Lower lobe of right lung (tissue), 2 donors: Measurements from ENCODE around the gene TMED9. TPM values are rescaled to one million over a fixed set of nuclear protein-coding genes. Genes with fewer than 3 reads are reported as not detected.
"Not testable (repeated sequence)": the region's sequence is repeated elsewhere in the genome, so short reads cannot be mapped to it uniquely, and the experiment has no call there.

Experiments used
- ATAC-seq, 2 donors: fragments of 200-7000 bp; cut with Tn5 transposase; one replicate each; pipeline ENCODE4 v1.9.1; 2020 to 2022; ENCODE audit warnings: mild to moderate bottlenecking in 2 of 2, moderate library complexity in 2 of 2
- DNase-seq: peaks from one replicate; pipeline ENCODE4 v3.0.0-alpha.2; 2020
- H3K27ac ChIP-seq: fragments of 200-600 bp; one replicate; pipeline ENCODE4 v1.8.0; 2022
- H3K27me3 ChIP-seq: fragments of 200-600 bp; one replicate; pipeline ENCODE4 v1.8.0; 2022; ENCODE audit warnings: low read depth
- H3K36me3 ChIP-seq: fragments of 200-600 bp; one replicate; pipeline ENCODE4 v1.8.0; 2022; ENCODE audit warnings: mild to moderate bottlenecking
- H3K4me1 ChIP-seq: fragments of 200-600 bp; one replicate; pipeline ENCODE4 v1.8.0; 2022
- H3K4me3 ChIP-seq: fragments of 200-600 bp; one replicate; pipeline ENCODE4 v1.8.0; 2022; ENCODE audit warnings: mild to moderate bottlenecking
- H3K9me3 ChIP-seq: fragments of 200-600 bp; one replicate; pipeline ENCODE4 v1.8.0; 2022
- intact Hi-C: fragments of 100-400 bp; cut with DNase I; formaldehyde crosslinking; loops from one replicate; pipeline ENCODE4 v1.11.0; 2022
- total RNA-seq: library from RNA; stranded (reverse); fragmentation: NEBNext Ultra II Directional; extraction: Animal tissue kit (Norgen Biotek cat#: 25700); gene quantifications from one replicate; pipeline ENCODE4 v1.2.1, GENCODE V29; 2021
- TF ChIP-seq, protein P1 (sequence below): fragments of 200-600 bp; IDR thresholded peaks from one replicate; pipeline ENCODE4 v1.8.0; 2022; ENCODE audit warnings: antibody characterized with exemption, mild to moderate bottlenecking
- donor health status: DM: no; HTN: yes; CAD: no; lungs with severe emphysema.

Gene TMED9
- total RNA-seq, 1 donor from 2014 or later = 132 TPM

DNA sequence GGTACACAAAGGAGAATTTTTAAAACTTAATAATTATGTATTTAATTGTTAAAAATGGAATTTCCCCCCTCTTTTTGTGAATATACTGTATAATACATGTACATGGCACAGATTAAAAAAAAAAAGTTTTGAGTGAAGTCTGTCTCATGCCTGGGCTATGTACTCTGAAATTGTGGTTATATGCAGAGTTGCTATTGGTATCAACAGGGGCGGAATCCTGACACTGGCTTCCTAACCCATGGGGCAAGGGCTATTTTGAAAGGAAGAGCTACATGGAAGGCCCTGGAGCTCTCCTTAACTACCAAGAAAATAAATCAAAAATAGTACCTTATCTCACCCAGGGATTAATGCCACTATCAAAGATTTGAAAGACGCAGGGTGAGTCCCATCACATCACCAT, 36.8 kb upstream of the TMED9 start:
- H3K36me3 ChIP-seq = peaks cover 14% of the 10 kb centered on the region
- TF ChIP-seq, protein P1, sequence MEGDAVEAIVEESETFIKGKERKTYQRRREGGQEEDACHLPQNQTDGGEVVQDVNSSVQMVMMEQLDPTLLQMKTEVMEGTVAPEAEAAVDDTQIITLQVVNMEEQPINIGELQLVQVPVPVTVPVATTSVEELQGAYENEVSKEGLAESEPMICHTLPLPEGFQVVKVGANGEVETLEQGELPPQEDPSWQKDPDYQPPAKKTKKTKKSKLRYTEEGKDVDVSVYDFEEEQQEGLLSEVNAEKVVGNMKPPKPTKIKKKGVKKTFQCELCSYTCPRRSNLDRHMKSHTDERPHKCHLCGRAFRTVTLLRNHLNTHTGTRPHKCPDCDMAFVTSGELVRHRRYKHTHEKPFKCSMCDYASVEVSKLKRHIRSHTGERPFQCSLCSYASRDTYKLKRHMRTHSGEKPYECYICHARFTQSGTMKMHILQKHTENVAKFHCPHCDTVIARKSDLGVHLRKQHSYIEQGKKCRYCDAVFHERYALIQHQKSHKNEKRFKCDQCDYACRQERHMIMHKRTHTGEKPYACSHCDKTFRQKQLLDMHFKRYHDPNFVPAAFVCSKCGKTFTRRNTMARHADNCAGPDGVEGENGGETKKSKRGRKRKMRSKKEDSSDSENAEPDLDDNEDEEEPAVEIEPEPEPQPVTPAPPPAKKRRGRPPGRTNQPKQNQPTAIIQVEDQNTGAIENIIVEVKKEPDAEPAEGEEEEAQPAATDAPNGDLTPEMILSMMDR = no peak
- H3K4me3 ChIP-seq = peak overlapping the region; percentile 96
- no peaks in the 10 kb centered on the region for H3K27me3 ChIP-seq
- H3K27ac ChIP-seq = no peak overlapping the region
- DNase-seq = no peak
- no peak for ATAC-seq
- H3K9me3 ChIP-seq = no peaks in the 10 kb centered on the region
- peaks cover 27% of the 10 kb centered on the region for H3K4me1 ChIP-seq
- intact Hi-C loops = no loop called here

DNA sequence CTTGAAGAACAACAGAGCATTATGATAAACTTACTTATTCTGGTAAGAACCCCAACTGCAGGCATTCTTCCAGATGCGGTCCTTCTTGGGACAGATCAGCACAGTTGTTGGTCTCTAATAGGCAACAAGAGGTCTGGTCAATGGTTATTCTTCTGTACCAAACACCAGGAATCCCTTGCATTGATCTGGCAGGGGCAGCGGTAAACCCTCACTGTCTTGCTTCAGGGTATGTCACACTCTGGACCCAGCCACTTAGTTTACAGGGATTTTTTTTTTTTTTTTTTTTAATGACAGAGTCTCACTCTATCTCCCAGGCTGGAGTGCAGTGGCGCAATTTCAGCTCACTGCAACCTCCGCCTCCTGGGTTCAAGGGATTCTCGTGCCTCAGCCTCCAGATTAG, 36.3 kb upstream of the TMED9 start:
- intact Hi-C loops = no loop called here
- H3K27me3 ChIP-seq = no peaks in the 10 kb centered on the region
- ATAC-seq (no peak), DNase-seq (no peak)
- H3K9me3 ChIP-seq = no peaks in the 10 kb centered on the region
- H3K4me3 ChIP-seq = no peak overlapping the region
- TF ChIP-seq, protein P1 = no peak
- H3K36me3 ChIP-seq = peaks cover 14% of the 10 kb centered on the region
- no peak overlapping the region for H3K27ac ChIP-seq
- H3K4me1 ChIP-seq = peaks cover 27% of the 10 kb centered on the region

DNA sequence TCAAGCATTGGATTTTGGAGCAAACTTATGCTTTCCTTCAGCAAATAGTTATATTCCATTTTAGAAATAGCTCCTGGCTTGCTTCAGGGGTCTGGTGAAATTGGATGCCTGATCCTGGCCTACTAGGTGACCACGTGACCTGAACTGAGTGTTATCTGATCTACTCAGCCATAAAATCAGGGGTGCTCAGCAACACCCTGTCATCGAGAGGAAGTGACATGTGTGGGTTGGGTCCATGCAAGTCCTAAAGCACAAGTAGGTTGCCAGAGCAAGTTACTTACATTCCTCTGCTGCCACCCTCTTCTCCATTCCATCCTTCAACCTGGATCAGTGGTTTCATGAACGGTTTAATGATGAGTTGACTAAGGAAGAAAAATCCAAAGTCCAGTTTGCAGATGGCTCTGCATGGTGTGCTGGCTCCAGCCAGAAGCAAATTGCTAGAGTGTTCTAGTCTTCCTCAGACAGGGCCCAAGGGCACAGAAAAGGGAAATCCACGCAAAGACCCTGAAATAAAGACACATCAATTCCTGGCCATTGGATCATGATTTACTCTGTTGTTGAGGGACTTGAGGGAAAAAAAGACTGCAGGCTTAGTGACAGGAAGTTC, 34.9 kb upstream of the TMED9 start:
- H3K9me3 ChIP-seq = no peaks in the 10 kb centered on the region
- TF ChIP-seq, protein P1 = no peak
- no peaks in the 10 kb centered on the region for H3K27me3 ChIP-seq
- ATAC-seq = no peak
- intact Hi-C loops = no loop called here
- H3K4me1 ChIP-seq = peaks cover 21% of the 10 kb centered on the region
- peaks cover 3% of the 10 kb centered on the region for H3K36me3 ChIP-seq
- H3K27ac ChIP-seq = no peak overlapping the region
- no peak overlapping the region for H3K4me3 ChIP-seq
- no peak for DNase-seq

DNA sequence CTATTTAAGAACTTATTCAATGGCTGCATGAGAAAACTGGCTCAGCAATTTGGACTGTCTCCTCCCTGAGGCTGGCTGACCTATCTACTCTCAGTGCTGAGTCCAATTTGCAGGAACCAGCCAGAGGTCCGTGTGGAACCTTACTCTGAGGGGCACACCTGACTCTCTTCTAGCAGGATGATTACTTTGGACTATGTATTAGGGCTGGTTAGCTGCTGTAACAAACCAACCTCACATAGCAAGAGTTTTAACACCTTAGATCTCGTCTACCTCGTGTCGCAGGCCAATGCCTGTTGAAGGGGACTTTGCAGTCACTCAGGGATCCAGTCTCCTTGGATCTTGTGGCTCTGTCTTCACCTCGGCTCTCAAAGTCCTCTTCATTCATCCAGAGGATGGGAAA, 34.2 kb upstream of the TMED9 start:
- no peak overlapping the region for H3K4me3 ChIP-seq
- no peaks in the 10 kb centered on the region for H3K36me3 ChIP-seq
- H3K9me3 ChIP-seq = no peaks in the 10 kb centered on the region
- H3K4me1 ChIP-seq = peaks cover 15% of the 10 kb centered on the region
- DNase-seq (no peak), ATAC-seq (no peak)
- no peak overlapping the region for H3K27ac ChIP-seq
- TF ChIP-seq, protein P1 = no peak
- H3K27me3 ChIP-seq = no peaks in the 10 kb centered on the region
- intact Hi-C loops = no loop called here

DNA sequence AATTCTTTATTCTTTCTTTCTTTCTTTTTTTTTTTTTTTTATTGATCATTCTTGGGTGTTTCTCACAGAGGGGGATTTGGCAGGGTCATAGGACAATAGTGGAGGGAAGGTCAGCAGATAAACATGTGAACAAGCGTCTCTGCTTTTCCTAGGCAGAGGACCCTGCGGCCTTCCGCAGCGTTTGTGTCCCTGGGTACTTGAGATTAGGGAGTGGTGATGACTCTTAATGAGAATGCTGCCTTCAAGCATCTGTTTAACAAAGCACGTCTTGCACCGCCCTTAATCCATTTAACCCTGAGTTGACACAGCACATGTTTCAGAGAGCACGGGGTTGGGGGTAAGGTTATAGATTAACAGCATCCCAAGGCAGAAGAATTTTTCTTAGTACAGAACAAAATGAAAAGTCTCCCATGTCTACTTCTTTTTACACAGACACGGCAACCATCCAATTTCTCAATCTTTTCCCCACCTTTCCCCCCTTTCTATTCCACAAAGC, 32.5 kb upstream of the TMED9 start:
- H3K4me1 ChIP-seq, intact Hi-C loops, H3K36me3 ChIP-seq, H3K9me3 ChIP-seq, H3K4me3 ChIP-seq, ATAC-seq, H3K27ac ChIP-seq, DNase-seq, H3K27me3 ChIP-seq: not testable (repeated sequence)

DNA sequence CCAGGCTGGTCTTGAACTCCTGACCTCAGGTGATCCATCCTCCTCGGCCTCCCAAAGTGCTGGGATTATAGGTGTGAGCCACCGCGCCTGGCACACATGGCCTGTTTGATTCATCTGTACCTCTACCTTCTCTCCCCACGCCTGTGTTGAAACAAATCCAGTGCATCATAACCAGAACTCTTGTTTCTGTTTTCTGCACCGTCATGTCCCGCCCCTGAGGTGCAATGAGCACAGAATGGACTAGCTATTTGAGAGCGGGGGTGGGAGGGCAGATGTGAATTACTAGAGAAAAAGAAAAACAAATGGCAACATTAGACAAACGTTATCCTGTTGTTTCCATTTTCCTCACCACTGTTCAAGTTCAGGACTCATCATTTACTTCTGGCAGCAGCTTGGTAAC, 27.0 kb upstream of the TMED9 start:
- Histone ChIP-seq H3K4me3 (no peak overlapping the region), H3K27me3 (peaks cover 7% of the 10 kb centered on the region), H3K9me3 (no peaks in the 10 kb centered on the region), H3K4me1 (no peaks in the 10 kb centered on the region), H3K27ac (no peak overlapping the region), H3K36me3 (no peaks in the 10 kb centered on the region)
- TF ChIP-seq, protein P1 = no peak
- ATAC-seq (no peak), DNase-seq (no peak)
- intact Hi-C loops = no loop called here
